GM23338 (cell line): Measurements from ENCODE around the gene S100A3. TPM values are rescaled to one million over a fixed set of nuclear protein-coding genes. Genes with fewer than 3 reads are reported as not detected.

Source experiments
- ATAC-seq: fragments of 200-7000 bp; cut with Tn5 transposase; 3 replicates; pipeline ENCODE4 v1.9.1; 2020
- DNase-seq: peaks from one replicate; pipeline ENCODE4 v3.0.0-alpha.2; 2015; ENCODE audit warnings: low spot score
- H2AFZ ChIP-seq: fragments of 200-600 bp; sonication (generic); 2 replicates; pipeline ENCODE4 v1.8.0; 2016; ENCODE audit warnings: antibody characterized with exemption, mild to moderate bottlenecking, moderate library complexity
- H3F3A ChIP-seq: fragments of 200-600 bp; sonication (generic); replicated peaks from 2 replicates; pipeline ENCODE4 v1.8.0; 2017; ENCODE audit warnings: antibody characterized with exemption, mixed run types, low read depth
- H3K27ac ChIP-seq: fragments of 200-600 bp; sonication (generic); 2 replicates; pipeline ENCODE4 v1.6.1; 2016; ENCODE audit warnings: low read depth
- H3K27me3 ChIP-seq: fragments of 200-600 bp; sonication (generic); 2 replicates; pipeline ENCODE4 v1.8.0; 2016; ENCODE audit warnings: mild to moderate bottlenecking, mixed run types, moderate library complexity; ENCODE audit not compliant: insufficient read depth
- H3K36me3 ChIP-seq: fragments of 200-600 bp; sonication (generic); 2 replicates; pipeline ENCODE4 v1.8.0; 2016; ENCODE audit warnings: mild to moderate bottlenecking; ENCODE audit not compliant: insufficient read depth
- H3K4me1 ChIP-seq: fragments of 200-600 bp; sonication (generic); 2 replicates; pipeline ENCODE4 v1.8.0; 2016; ENCODE audit warnings: mild to moderate bottlenecking, moderate library complexity; ENCODE audit not compliant: insufficient read depth
- H3K4me2 ChIP-seq: fragments of 200-600 bp; sonication (generic); 2 replicates; pipeline ENCODE4 v1.7.1; 2017; ENCODE audit warnings: mixed run types
- H3K4me3 ChIP-seq: fragments of 200-600 bp; sonication (generic); 2 replicates; pipeline ENCODE4 v1.6.1; 2016; ENCODE audit warnings: mixed run types
- H3K79me2 ChIP-seq: fragments of 200-600 bp; sonication (generic); replicated peaks from 2 replicates; pipeline ENCODE4 v1.8.0; 2017; ENCODE audit warnings: mild to moderate bottlenecking; ENCODE audit not compliant: insufficient read depth
- H3K9me2 ChIP-seq: fragments of 200-600 bp; sonication (generic); 2 replicates; pipeline ENCODE4 v1.8.0; 2017; ENCODE audit not compliant: insufficient read depth
- H4K20me1 ChIP-seq: fragments of 200-600 bp; sonication (generic); replicated peaks from 2 replicates; pipeline ENCODE4 v1.8.0; 2017; ENCODE audit warnings: mild to moderate bottlenecking; ENCODE audit not compliant: insufficient read depth
- H3K27ac Mint-ChIP-seq: 2 replicates; pipeline ENCODE4 v1.8.0; 2020; ENCODE audit warnings: inconsistent platforms, mild to moderate bottlenecking, moderate library complexity, mixed read lengths
- H3K27me3 Mint-ChIP-seq: 3 replicates; pipeline ENCODE4 v1.8.0; 2022; ENCODE audit warnings: low read depth, mild to moderate bottlenecking, moderate library complexity, mixed read lengths, inconsistent platforms; ENCODE audit not compliant: insufficient read depth, poor library complexity
- H3K36me3 Mint-ChIP-seq: 3 replicates; pipeline ENCODE4 v1.8.0; 2021; ENCODE audit warnings: low read depth, mild to moderate bottlenecking, inconsistent platforms, moderate library complexity, mixed read lengths
- H3K4me1 Mint-ChIP-seq: 3 replicates; pipeline ENCODE4 v1.8.0; 2020; ENCODE audit warnings: mild to moderate bottlenecking, inconsistent platforms, mixed read lengths
- H3K4me3 Mint-ChIP-seq: 3 replicates; pipeline ENCODE4 v1.8.0; 2021; ENCODE audit warnings: moderate library complexity, mild to moderate bottlenecking, inconsistent platforms, mixed read lengths
- H3K9me3 Mint-ChIP-seq: 3 replicates; pipeline ENCODE4 v1.8.0; 2020; ENCODE audit warnings: moderate library complexity, mild to moderate bottlenecking, inconsistent platforms, mixed read lengths
- CREB1 ChIP-seq: fragments of 250-450 bp; sonication (Bioruptor Pico); IDR thresholded peaks from 2 replicates; pipeline ENCODE4 v1.5.0; 2020; ENCODE audit warnings: low read depth, mild to moderate bottlenecking, moderate library complexity
- ETS1 ChIP-seq: IDR thresholded peaks from 2 replicates; pipeline ENCODE4 v1.6.1; 2016; ENCODE audit warnings: antibody characterized with exemption
- EZH2 ChIP-seq: fragments of 200-600 bp; sonication (generic); IDR thresholded peaks from one replicate; pipeline ENCODE4 v1.8.0; 2017; ENCODE audit warnings: antibody characterized with exemption, mild to moderate bottlenecking, low read depth; ENCODE audit not compliant: unreplicated experiment
- EZH2phosphoT487 ChIP-seq: fragments of 200-600 bp; sonication (generic); IDR thresholded peaks from one replicate; pipeline ENCODE4 v1.8.1; 2018; ENCODE audit warnings: antibody characterized with exemption; ENCODE audit not compliant: unreplicated experiment
- JUNB ChIP-seq: IDR thresholded peaks from one replicate; pipeline ENCODE4 v1.6.1; 2016; ENCODE audit warnings: antibody characterized with exemption; ENCODE audit not compliant: unreplicated experiment
- NANOG ChIP-seq: IDR thresholded peaks from 2 replicates; pipeline ENCODE4 v1.6.1; 2016; ENCODE audit warnings: antibody characterized with exemption, borderline replicate concordance
- POLR2AphosphoS5 ChIP-seq: IDR thresholded peaks from 2 replicates; pipeline ENCODE4 v1.6.1; 2016; ENCODE audit warnings: antibody characterized with exemption, low read depth
- REST ChIP-seq: IDR thresholded peaks from one replicate; pipeline ENCODE4 v1.6.1; 2018; ENCODE audit warnings: antibody characterized with exemption; ENCODE audit not compliant: unreplicated experiment
- STAT1 ChIP-seq: IDR thresholded peaks from one replicate; pipeline ENCODE4 v1.6.1; 2016; ENCODE audit warnings: antibody characterized with exemption; ENCODE audit not compliant: unreplicated experiment
- ZNF114 ChIP-seq: fragments of 250-450 bp; sonication (Bioruptor Pico); IDR thresholded peaks from 2 replicates; pipeline ENCODE4 v1.5.0; 2020; ENCODE audit warnings: mild to moderate bottlenecking, moderate library complexity
- ZNF331 ChIP-seq: fragments of 250-450 bp; sonication (Bioruptor Pico); IDR thresholded peaks from 2 replicates; pipeline ENCODE4 v1.5.0; 2020; ENCODE audit warnings: low read depth, mild to moderate bottlenecking, moderate library complexity
- ZNF462 ChIP-seq: fragments of 250-450 bp; sonication (Bioruptor Pico); IDR thresholded peaks from 2 replicates; pipeline ENCODE4 v1.5.0; 2020; ENCODE audit warnings: mild to moderate bottlenecking, moderate library complexity
- polyA plus RNA-seq: library from polyadenylated mRNA; unstranded; fragments of >200 nt; fragmentation: Nextera tagmentation; extraction: Ambion mirVana; gene quantifications from 2 replicates; pipeline ENCODE4 v1.2.1, GENCODE V29; 2016
- total RNA-seq: library from RNA; depleted of rRNA; stranded (reverse); fragments of >200 nt; shearing (Covaris generic); gene quantifications from 2 replicates; pipeline ENCODE4 v1.2.3, GENCODE V29; 2014
- TF ChIP-seq, protein P1 (sequence below), 2 experiments: fragments of 200-600 bp in 1 of 2; sonication (generic) in 1 of 2; conservative IDR thresholded peaks; 2 replicates each; pipeline versions ENCODE4 v1.5.1 to v1.6.1; 2016 to 2017; ENCODE audit warnings: antibody characterized with exemption in 2 of 2, low read depth in 2 of 2, mild to moderate bottlenecking in 2 of 2, moderate library complexity in 1 of 2

Gene S100A3
- total and polyA plus RNA-seq, 2 experiments from 2014 or later, result not detected

- TF ChIP-seq EZH2phosphoT487 (no peak), ZNF331 (CRISPR knock-in tag) (no peak), ZNF114 (CRISPR knock-in tag) (no peak), EZH2 (no peak), REST (no peak), ETS1 (no peak), ZNF462 (CRISPR knock-in tag) (no peak), NANOG (no peak), STAT1 (no peak), POLR2AphosphoS5 (no peak), CREB1 (CRISPR knock-in tag) (no peak), JUNB (no peak)
- TF ChIP-seq, protein P1, sequence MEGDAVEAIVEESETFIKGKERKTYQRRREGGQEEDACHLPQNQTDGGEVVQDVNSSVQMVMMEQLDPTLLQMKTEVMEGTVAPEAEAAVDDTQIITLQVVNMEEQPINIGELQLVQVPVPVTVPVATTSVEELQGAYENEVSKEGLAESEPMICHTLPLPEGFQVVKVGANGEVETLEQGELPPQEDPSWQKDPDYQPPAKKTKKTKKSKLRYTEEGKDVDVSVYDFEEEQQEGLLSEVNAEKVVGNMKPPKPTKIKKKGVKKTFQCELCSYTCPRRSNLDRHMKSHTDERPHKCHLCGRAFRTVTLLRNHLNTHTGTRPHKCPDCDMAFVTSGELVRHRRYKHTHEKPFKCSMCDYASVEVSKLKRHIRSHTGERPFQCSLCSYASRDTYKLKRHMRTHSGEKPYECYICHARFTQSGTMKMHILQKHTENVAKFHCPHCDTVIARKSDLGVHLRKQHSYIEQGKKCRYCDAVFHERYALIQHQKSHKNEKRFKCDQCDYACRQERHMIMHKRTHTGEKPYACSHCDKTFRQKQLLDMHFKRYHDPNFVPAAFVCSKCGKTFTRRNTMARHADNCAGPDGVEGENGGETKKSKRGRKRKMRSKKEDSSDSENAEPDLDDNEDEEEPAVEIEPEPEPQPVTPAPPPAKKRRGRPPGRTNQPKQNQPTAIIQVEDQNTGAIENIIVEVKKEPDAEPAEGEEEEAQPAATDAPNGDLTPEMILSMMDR (conservative IDR thresholded peaks at IDR 0.05; ENCODE audit: low read depth in 2 of 2), result no peak
- H3K27me3 Mint-ChIP-seq, result peaks cover under 1% of the 10 kb centered on the region
- Histone ChIP-seq H3F3A (no peaks in the 10 kb centered on the region), H3K4me2 (no peak overlapping the region), H3K4me1 (0 out of 2 replicates have a peak, but pooled peaks cover 6% of the 10 kb centered on the region), H3K27me3 (no peaks in the 10 kb centered on the region), H4K20me1 (no peaks in the 10 kb centered on the region), H2AFZ (0 out of 2 replicates have a peak overlapping the region, but pooled peaks have one; percentile 52), H3K79me2 (no peaks in the 10 kb centered on the region), H3K36me3 (no peaks in the 10 kb centered on the region), H3K9me2 (no peaks in the 10 kb centered on the region), H3K4me3 (no peak overlapping the region), H3K27ac (no peak overlapping the region)
- H3K36me3 Mint-ChIP-seq, result no peaks in the 10 kb centered on the region
- ATAC-seq, result no peak
- H3K9me3 Mint-ChIP-seq, result peaks cover 8% of the 10 kb centered on the region; the same call in 1 of the 3 replicates
- H3K4me1 Mint-ChIP-seq, result peaks cover 18% of the 10 kb centered on the region
- no peak overlapping the region for H3K27ac Mint-ChIP-seq
- H3K4me3 Mint-ChIP-seq, result no peak overlapping the region
- no peak for DNase-seq
These were observed 22.9 kb downstream of the S100A3 start for GRCh38 chr1:153526132-153526543.
